Measurements from ENCODE around the gene DIRAS1.
"Not testable (repeated sequence)": the region's sequence is repeated elsewhere in the genome, so short reads cannot be mapped to it uniquely, and the experiment has no call there.

DIRAS1 gene

DNA sequence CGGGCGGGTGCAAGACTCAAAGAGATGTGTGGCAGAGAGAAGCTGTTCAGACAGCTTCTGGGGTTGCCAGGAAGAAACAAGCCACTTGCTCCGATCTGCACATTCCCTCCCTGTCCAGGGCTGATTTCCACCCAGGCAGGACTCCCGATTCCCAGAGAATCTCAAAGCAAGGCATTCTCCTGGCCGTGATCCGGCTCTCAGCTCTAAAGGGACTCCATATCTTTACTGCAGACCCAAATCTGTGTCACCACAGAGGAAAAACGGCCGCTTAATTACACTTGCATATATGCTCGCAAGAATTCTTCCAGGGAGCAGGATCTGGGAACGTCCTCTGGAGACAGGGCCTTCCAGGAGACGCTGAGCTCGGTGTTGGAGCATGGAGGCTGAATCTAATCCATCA lies 44.3 kb downstream of the DIRAS1 start:
- no peak for DNase-seq (ENCODE audit: low read depth)

- DNase-seq (ENCODE audit: low read depth), result no peak
Observed at GRCh38 chr19:2675892-2676291, 45.3 kb downstream of the DIRAS1 start.

DNA sequence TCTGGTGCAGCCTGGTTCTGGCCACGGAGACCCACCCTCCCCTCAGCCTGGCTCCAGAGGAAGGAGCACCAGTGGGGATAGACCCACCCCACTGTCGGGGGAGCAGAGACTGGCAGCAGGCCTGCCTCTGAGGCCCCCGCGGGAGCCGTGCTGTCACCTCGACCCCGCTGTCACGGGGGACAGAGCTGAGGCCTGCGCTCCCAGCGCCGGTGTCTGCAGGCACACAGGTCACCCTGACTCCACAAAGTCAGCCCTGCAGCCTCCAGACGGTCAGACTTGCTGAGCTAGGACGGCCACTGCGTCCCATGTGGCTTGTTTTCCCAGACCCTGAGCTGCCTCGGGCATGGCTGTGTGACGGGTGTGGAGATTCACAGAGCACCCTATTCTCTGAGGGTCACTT lies 51.0 kb downstream of the DIRAS1 start:
- no peak for DNase-seq (ENCODE audit: low read depth)

DNA sequence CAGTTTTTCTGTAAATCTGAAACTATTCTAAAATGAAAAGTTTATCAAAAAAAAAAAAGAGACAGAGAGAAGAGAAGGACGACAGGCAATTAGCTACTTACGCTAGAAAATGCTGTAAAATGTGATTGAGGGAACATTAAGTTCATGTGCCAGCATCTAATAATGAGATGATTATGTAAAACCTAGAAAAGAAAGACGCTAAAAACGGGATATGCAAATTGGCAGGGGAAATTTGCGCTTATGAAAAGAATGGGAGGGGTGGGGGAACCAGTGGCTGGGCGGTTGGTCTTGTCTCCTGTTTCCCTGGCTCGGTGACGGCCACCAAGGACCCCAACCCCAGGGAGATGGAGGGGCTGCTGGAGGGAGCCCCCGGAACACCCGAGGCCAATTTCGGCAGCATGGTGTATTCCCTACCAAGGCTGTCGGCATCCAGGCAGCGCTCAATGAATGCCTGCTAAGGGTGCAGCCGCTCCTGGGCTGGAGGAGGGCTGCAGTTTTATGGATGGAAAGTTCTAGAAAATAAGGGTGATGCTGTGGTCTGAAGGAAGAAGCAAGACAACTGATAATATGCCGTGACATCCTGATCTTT lies 52.9 kb downstream of the DIRAS1 start:
- DNase-seq (ENCODE audit: low read depth), result no peak

DNA sequence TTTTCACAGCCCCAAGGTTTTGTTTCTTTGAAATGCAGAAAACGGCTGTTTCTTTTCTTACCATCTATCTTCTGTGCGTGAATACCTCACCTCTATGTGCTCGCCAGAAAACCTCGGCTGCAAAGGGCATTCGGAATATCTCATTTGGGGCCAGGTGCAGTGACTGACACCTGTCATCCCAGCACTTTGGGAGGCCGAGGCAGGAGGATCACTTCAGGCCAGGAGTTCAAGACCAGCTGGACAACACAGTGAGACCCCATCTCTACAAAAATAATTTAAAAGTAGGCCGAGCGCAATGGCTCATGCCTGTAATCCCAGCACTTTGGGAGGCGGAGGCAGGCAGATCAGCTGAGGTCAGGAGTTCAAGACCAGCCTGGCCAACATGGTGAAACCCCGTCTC lies 53.8 kb downstream of the DIRAS1 start:
- DNase-seq (ENCODE audit: low read depth), result not testable (repeated sequence)

DNA sequence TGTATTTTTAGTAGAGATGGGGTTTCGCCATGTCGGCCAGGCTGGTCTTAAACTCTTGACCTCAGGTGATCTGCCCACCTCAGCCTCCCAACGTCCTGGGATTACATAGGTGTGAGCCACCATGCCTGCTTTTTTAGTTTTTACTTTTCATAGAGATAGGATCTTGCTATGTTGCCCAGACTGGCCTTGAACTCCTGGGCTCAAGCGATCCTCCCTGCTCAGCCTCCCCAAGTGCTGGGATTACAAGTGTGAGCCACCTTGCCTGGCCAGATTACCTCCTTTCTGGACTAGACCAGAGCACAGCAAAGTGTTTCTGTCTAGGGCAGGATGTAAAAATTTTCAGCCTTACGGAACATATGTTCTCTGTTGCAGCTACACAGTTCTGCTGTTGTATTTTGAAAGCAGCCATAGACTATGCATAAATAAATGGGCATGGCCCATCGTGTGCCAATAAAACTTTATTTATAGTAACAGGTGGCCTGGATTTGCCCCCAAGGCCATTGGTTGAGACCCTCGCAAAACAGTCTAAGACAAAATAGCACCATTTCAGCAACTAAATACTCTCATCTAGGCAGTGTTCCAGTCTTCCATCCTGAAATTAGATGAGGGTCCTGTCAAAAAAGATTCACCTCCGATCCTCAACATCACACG lies 54.7 kb downstream of the DIRAS1 start:
- DNase-seq (ENCODE audit: low read depth), result no peak

- DNase-seq (ENCODE audit: low read depth), result no peak
Observed at GRCh38 chr19:2665103-2665502, 56.1 kb downstream of the DIRAS1 start.
